WTC11 (cell line): ENCODE measurements around the gene SND1.

Experiments
- ARID4B ChIP-seq: sonication (generic); formaldehyde crosslinking; IDR thresholded peaks from 2 replicates; pipeline ENCODE4 v1.8.0; 2023; ENCODE audit warnings: missing genetic modification reagents, mild to moderate bottlenecking, borderline replicate concordance
- ATF2 ChIP-seq: sonication (generic); formaldehyde crosslinking; IDR thresholded peaks from 2 replicates; pipeline ENCODE4 v1.8.1; 2022; ENCODE audit warnings: low read depth, missing genetic modification reagents, borderline replicate concordance
- CTCF ChIP-seq: fragments of 200-600 bp; IDR thresholded peaks from 2 replicates; pipeline ENCODE4 v1.8.0; 2022; ENCODE audit warnings: antibody characterized with exemption
- JUN ChIP-seq: sonication (generic); formaldehyde crosslinking; IDR thresholded peaks from 2 replicates; pipeline ENCODE4 v1.8.0; 2023; ENCODE audit warnings: mild to moderate bottlenecking, missing genetic modification reagents
- MXD4 ChIP-seq: fragments of 250-450 bp; sonication (Bioruptor Pico); IDR thresholded peaks from 2 replicates; pipeline ENCODE4 v1.8.0; 2021; ENCODE audit warnings: mild to moderate bottlenecking, moderate library complexity, borderline replicate concordance
- USF1 ChIP-seq: sonication (generic); formaldehyde crosslinking; IDR thresholded peaks from 2 replicates; pipeline ENCODE4 v1.8.0; 2022; ENCODE audit warnings: mild to moderate bottlenecking, missing genetic modification reagents
- ZBTB43 ChIP-seq: sonication (generic); formaldehyde crosslinking; IDR thresholded peaks from 2 replicates; pipeline ENCODE4 v1.8.1; 2023; ENCODE audit warnings: mild to moderate bottlenecking, missing genetic modification reagents
- ZNF138 ChIP-seq: sonication (generic); formaldehyde crosslinking; conservative IDR thresholded peaks from 2 replicates; pipeline ENCODE4 v1.8.1; 2022; ENCODE audit warnings: mild to moderate bottlenecking, moderate library complexity, missing genetic modification reagents
- TF ChIP-seq, protein P1 (sequence below): sonication (generic); formaldehyde crosslinking; IDR thresholded peaks from 2 replicates; pipeline ENCODE4 v1.8.0; 2022; ENCODE audit warnings: mild to moderate bottlenecking, missing genetic modification reagents

DNA sequence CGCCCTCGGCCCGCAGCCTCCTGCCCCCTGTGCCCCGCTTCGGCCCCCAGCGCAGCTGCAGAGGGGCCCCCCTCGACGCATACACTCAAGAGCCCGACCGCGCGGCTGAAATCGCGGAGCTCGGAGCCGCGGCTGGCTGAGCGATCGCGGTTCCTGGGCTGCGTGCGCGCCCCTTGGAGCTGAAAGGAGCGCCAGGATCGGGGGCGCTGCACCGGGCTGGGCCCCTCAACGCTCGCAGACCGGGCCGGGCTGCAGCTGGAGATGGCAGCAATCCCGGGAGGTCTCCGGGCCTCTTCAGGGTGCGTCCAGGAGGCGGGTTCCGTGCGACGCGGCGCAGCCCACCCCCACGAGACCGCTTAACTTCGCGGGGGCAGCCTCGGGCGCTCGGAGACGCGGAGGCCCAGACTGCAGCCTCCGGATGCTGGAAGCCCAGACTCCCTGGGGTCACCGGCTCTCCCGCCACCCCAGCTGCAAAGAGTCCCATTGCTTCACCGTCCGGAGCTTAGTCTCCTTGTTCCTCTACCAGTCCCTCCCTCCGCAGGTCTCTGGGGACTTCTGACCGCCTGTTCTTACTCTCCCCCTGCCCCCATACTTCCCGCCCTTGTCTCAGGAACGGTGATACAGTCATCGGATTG is 452.2 kb downstream of the SND1 start:
- TF ChIP-seq JUN (CRISPR knock-in tag) (no peak), ATF2 (no peak), USF1 (no peak), CTCF (no peak), ZNF138 (CRISPR knock-in tag) (no peak), ZBTB43 (no peak), ARID4B (no peak), MXD4 (CRISPR knock-in tag) (no peak)
- TF ChIP-seq, protein P1, sequence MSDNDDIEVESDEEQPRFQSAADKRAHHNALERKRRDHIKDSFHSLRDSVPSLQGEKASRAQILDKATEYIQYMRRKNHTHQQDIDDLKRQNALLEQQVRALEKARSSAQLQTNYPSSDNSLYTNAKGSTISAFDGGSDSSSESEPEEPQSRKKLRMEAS (CRISPR knock-in tag) = no peak
